ENCODE results near the gene CPNE6. TPM values are rescaled to one million over a fixed set of nuclear protein-coding genes. Genes with fewer than 3 reads are reported as not detected.

The CPNE6 gene
- total and polyA plus RNA-seq, 2 of the 13 experiments (the other 11 are each of a cell fraction or from before 2014, with no cell fraction given) = not detected

GRCh38 chr14:24096545-24097181, 25.3 kb downstream of the CPNE6 start (continued):
- TF ChIP-seq PBX3 (CRISPR knock-in tag; IDR thresholded peaks at IDR 0.05; ENCODE audit: borderline replicate concordance) (no peak), ZNF350 (CRISPR knock-in tag; IDR thresholded peaks at IDR 0.05; ENCODE audit: borderline replicate concordance, low read depth) (peak; percentile 65), STAT5B (CRISPR knock-in tag; IDR thresholded peaks at IDR 0.05) (no peak), MEF2D (CRISPR knock-in tag; IDR thresholded peaks at IDR 0.05) (peak; percentile 3; the same call in 1 of the 2 replicates), ZNF274 (CRISPR knock-in tag; IDR thresholded peaks at IDR 0.05) (no peak), ZKSCAN1 (IDR thresholded peaks at IDR 0.05; ENCODE audit: low read length) (no peak), YEATS2 (CRISPR knock-in tag; IDR thresholded peaks at IDR 0.05; ENCODE audit: borderline replicate concordance) (no peak), ZNF609 (CRISPR knock-in tag; IDR thresholded peaks at IDR 0.05; ENCODE audit: borderline replicate concordance) (no peak), KDM1A (CRISPR knock-in tag; IDR thresholded peaks at IDR 0.05) (no peak), ATF7 (IDR thresholded peaks at IDR 0.05) (no peak), ATF7 (CRISPR knock-in tag; IDR thresholded peaks at IDR 0.05) (peak; percentile 78; the same call in 1 of the 2 replicates), NFRKB (IDR thresholded peaks at IDR 0.05) (no peak), ZNF326 (CRISPR knock-in tag; IDR thresholded peaks at IDR 0.05; ENCODE audit: borderline replicate concordance) (peak; percentile 58; the same call in 1 of the 2 replicates), ZNF776 (CRISPR knock-in tag; IDR thresholded peaks at IDR 0.05) (peak; percentile 66; the same call in 1 of the 2 replicates), ZNF44 (CRISPR knock-in tag; IDR thresholded peaks at IDR 0.05) (no peak), LCORL (IDR thresholded peaks at IDR 0.05) (no peak), LCORL (CRISPR knock-in tag; IDR thresholded peaks at IDR 0.05) (no peak), ZIK1 (CRISPR knock-in tag; IDR thresholded peaks at IDR 0.05; ENCODE audit: borderline replicate concordance, low read depth) (peak; percentile 80; the same call in 1 of the 2 replicates), MYC (CRISPR knock-in tag; IDR thresholded peaks at IDR 0.05; ENCODE audit: borderline replicate concordance) (0 out of 2 replicates have a peak, but pooled peaks have one; percentile 26), CAMTA2 (CRISPR knock-in tag; IDR thresholded peaks at IDR 0.05; ENCODE audit: borderline replicate concordance) (0 out of 2 replicates have a peak, but pooled peaks have one; percentile 72), TFDP2 (CRISPR knock-in tag; IDR thresholded peaks at IDR 0.05) (no peak)
- TF ChIP-seq, protein P1, sequence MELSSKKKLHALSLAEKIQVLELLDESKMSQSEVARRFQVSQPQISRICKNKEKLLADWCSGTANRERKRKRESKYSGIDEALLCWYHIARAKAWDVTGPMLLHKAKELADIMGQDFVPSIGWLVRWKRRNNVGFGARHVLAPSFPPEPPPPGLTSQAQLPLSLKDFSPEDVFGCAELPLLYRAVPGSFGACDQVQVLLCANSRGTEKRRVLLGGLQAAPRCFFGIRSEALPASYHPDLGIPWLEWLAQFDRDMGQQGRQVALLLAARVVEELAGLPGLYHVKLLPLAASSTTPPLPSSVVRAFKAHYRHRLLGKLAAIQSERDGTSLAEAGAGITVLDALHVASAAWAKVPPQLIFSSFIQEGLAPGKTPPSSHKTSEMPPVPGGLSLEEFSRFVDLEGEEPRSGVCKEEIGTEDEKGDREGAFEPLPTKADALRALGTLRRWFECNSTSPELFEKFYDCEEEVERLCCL (CRISPR knock-in tag; IDR thresholded peaks at IDR 0.05; ENCODE audit: borderline replicate concordance) = 0 out of 2 replicates have a peak, but pooled peaks have one; percentile 85

Measured in HepG2 (cell line).